HG03175 (cell line): ENCODE measurements around the gene PDGFC.

Experiments used
- ATAC-seq: cut with Tn5 transposase; IDR thresholded peaks from one replicate; pipeline ENCODE4 v1.9.1; 2021; ENCODE audit warnings: mild to moderate bottlenecking, moderate library complexity; ENCODE audit not compliant: unreplicated experiment

PDGFC gene

GRCh38 chr4:156837625-156838345, 133.8 kb downstream of the PDGFC start:
- ATAC-seq = no peak

DNA sequence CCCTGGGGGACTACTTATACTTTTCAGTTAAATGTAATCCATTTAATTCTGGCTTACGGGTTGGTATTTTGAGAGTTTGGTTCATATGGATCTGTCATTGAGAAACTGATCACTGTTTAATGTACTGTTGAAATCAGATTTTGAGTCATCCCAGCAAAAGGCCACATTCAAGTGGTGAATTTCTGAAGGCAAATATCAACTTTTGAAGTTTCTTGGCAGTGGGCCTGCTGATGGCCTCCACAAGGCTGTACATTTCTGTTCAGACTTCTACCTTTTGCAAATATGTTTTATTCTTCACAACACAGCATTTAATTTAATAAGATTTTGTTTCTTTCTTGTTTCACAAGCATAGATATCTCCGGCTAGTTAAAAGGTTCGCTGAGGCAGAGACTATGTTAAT, 138.7 kb downstream of the PDGFC start:
- no peak for ATAC-seq

DNA sequence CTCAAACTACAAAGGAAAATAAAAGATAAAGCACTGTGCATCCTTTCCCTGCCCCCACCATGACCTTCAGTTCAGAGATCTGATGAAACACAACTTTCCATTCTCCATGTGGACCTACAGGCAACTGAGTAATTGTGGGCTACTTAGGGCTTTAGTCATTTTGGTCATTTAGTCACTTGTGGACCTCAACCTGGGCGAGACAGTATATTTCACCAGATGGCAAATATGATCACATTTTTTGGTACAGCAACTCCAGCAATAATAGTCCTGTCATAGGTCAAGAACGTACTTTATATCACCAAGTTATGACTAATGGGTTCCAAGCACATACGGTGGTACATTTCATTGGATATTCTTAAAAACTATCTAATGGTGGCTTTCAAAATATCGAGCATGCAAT, 141.2 kb downstream of the PDGFC start:
- ATAC-seq = no peak

- ATAC-seq = no peak
Measured at GRCh38 chr4:156829201-156829873, 142.3 kb downstream of the PDGFC start.

DNA sequence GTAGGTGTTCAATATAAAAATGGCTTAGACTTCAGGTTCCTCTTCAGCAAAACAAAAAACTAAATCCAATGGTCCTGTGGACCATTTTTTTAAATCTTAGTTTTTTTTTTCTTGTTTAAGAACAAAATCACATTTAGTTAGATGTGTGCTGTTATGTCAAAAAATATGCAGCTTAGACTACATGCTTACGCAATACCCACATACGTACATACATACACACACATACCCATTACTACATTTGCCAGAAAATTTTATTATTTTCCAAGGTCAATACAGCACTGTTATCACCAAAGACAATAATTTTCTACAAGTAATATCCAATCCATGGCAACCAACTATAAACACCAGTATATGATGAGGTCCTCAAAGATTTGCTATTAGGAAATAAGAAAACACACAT, 144.1 kb downstream of the PDGFC start:
- no peak for ATAC-seq

DNA sequence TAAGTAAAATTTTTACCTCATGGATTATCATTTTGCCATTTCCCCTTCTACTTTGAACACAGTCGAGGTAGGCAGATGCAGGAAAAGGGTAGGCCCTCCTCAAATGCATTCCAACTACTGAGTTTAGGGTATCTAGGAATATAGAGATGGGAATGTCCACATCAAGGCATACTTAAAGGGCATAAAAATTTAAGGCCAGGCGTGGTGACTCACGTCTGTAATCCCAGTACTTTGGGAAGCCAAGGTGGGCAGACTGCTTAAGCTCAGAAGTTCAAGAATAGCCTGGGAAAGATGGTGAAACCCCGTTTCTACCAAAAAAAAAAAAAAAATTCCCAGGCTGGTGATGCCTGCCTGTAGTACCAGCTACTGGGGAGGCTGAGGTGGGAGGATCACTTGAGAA, 146.5 kb downstream of the PDGFC start:
- no peak for ATAC-seq

DNA sequence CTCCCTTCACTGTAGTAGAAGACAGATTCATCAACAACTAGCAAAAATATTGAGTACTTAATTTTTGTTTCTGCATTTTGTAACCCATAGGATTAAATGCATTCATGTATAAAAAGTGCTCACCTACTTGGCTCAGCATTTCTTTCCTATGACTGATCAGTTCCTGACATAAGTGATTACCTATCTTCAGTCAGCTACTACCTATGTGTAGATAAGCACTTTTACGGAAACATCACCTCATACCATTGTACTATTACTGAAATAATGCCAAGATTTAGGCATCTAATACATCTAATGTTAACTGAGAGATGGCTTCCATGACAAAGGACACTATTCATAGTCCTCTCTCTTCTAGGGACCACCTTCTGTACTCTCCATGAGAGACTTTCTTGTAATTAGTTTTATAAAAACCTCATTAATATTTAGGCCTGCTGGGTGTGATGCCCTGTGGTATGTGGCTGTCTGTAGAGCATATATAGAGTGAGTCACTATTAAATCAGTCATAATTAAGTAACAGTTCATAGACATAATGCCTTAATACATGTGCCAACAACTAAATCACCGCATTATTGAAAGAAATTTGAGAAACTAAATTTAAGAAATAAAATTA, 147.0 kb downstream of the PDGFC start:
- ATAC-seq = no peak

DNA sequence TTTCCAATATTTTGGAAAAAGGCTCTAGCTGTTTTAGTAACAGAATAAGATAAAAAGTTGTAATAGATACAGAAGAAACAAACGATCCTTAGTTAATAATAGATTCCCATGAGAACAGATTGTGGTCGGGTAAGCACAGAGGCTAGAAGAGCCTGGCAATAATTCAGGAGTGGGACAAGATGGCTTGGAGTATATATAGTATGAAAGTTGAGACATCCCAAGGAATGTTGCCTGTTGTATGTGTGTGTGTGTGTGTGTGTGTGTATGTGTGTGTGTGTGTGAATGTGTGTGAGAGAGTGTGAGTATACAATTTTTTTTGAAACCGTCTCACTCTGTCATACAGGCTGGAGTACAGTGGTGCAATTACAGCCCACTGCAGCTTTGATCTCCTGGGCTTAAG, 150.7 kb downstream of the PDGFC start:
- ATAC-seq = no peak

GRCh38 chr4:156816360-156816755, 155.2 kb downstream of the PDGFC start:
- ATAC-seq = no peak

GRCh38 chr4:156815717-156816359, 155.8 kb downstream of the PDGFC start:
- ATAC-seq = no peak

GRCh38 chr4:156811963-156812362, 159.6 kb downstream of the PDGFC start:
- ATAC-seq = no peak

DNA sequence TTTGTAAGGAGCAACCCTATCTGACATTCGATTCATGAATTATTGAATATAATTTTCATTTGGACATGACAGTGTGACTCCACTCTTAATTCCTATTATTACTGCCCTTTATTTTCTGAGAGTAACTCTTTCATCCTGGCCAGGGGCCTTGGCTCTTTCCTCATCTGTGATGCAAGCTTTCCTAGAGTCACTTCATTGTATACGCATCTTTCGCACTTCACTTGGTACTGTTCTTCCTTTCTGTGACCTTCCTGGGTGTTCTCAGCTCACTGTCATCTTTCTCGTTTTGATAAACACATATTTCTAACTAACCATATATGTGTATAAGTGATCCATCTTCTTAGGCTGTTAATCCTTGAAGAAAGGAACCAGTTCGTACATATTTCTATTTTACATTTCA, 160.3 kb downstream of the PDGFC start:
- ATAC-seq = no peak

DNA sequence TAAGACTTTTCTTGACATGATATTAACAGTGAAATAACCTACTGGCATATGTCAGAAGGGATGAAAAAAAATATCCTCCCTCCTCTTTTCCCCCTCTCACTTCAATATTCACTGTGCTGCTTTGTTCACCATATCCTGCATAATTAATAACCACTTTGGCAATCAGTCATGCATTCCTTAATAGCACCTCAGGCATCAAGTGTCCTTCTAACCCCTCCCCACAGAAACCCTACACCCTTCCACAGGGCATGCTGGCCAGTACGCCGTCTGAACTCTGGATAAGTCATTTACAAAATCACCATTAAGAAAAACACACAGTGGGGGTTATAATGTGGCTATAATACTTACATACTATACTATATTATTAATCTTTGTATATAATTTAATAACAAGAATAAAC, 165.9 kb downstream of the PDGFC start:
- ATAC-seq = no peak

DNA sequence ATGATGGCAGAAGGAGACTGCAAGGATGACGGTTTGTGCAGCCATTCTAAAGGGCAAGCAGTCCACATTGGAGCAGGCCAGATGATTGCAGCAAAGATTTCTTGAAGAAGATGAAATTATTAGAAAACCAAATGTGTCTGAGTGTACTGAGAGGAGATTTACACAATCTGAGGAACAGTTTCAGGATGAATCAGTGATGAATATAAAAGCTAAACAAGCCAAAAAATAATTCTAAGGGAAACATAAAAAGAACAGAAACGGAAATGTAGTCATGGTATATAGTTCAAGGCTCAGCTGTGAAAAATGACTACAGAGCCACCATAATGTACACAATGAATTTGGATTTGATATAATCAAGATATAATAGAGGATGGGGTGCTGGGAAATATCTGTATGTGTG, 168.5 kb downstream of the PDGFC start:
- ATAC-seq = no peak

- no peak for ATAC-seq
Measured at GRCh38 chr4:156800463-156800862, 171.1 kb downstream of the PDGFC start.

DNA sequence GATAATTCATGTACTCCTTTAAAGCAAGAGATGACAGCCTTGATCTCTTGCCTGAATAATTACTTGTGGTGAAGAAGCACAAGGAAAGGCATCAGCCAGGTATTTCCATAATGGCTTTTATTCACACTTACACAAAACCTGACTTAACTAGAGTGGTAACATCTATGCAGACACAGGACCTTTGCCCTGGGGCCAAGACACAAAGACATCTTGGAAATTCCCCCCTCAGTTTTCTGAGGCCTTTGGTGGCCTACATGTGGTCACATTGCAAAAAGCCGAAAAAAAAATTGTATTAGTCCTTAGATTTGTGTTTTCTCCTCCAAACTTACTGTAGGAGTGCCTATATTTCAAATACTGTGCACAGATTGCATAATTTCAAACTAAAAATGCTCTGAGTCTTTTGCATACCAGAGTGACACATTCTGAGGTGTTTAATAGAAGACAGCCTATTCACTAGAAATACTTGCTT, 172.4 kb downstream of the PDGFC start:
- no peak for ATAC-seq

DNA sequence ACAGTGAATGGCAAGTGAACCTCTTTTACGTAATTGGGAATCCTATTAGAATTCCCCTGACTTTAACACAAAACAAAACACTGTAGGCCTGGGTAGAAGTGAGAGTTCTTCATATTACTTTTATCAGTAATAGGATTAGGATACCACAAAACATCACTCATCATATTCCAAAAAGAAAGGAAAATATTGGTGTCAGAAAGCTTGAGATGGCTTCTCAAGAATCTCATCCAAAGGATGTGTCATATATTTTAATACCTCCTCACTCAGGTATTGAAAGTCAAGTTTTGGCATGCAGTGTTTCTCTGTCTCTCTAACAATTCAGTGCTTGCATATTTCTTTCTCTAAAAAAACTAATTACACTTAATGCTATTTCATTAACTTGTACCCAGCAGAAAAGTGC, 173.2 kb downstream of the PDGFC start:
- no peak for ATAC-seq

- no peak for ATAC-seq
Measured at GRCh38 chr4:156797206-156797605, 174.4 kb downstream of the PDGFC start.

- no peak for ATAC-seq
Measured at GRCh38 chr4:156795727-156796126, 175.9 kb downstream of the PDGFC start.

DNA sequence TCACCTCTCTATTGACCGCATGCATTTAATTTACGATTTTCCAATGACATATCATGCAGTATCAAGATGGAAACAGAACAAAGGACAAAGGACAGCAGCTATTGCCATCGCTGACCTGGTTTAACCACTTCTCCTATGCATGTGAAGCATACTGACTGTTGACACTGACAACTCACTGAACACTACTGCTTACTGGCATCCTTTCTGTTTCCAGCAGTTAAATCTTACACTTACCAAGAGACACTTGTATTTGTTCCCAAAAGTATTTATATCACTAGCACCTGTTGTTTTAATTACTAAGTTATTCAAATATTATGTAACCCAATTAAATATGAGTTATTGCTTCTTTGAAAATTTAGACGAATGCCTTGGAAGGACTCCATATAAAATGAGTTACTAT, 176.7 kb downstream of the PDGFC start:
- ATAC-seq = no peak

GRCh38 chr4:156792462-156793085, 179.0 kb downstream of the PDGFC start:
- no peak for ATAC-seq
